PFSK-1 (cell line): ENCODE data around the gene GYPC.

Source experiments
- FOXP2 ChIP-seq: optimal IDR thresholded peaks from 2 replicates; pipeline ENCODE3; 2011; ENCODE audit warnings: borderline replicate concordance, control low read depth, inconsistent platforms; ENCODE audit not compliant: insufficient read depth; ENCODE audit errors: extremely low read length, extremely low read depth
- POLR2AphosphoS5 ChIP-seq: IDR thresholded peaks from 2 replicates; pipeline ENCODE4 v1.6.1; 2012; ENCODE audit warnings: low read depth, mild to moderate bottlenecking, control low read depth, low read length, moderate library complexity

DNA sequence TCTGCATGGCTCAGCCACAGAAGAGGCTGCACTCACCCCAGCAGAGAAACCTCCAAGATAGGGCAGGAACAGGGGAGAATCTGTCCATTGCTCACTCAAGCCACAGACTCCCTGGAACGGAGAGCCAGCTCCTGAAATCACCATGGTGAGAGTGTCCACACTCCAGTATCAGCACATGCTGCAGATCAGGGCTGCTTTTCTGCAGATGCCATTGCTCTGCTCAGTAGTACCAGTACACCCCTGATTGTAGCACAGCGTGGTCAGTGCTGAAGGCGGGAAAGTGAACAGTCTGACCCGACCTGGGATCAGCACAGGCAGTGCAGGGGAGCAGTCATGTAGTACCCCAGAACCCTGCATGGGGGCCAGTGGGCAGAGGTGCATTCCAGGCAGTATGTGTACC is 73.9 kb downstream of the GYPC start:
- TF ChIP-seq POLR2AphosphoS5 (no peak), FOXP2 (no peak)
